ENCODE measurements around the gene NEGR1. TPM values are rescaled to one million over a fixed set of nuclear protein-coding genes. Genes with fewer than 3 reads are reported as not detected.

NEGR1 gene
- total RNA-seq, 1 donor from 2014 or later, result 13.4 TPM

DNA sequence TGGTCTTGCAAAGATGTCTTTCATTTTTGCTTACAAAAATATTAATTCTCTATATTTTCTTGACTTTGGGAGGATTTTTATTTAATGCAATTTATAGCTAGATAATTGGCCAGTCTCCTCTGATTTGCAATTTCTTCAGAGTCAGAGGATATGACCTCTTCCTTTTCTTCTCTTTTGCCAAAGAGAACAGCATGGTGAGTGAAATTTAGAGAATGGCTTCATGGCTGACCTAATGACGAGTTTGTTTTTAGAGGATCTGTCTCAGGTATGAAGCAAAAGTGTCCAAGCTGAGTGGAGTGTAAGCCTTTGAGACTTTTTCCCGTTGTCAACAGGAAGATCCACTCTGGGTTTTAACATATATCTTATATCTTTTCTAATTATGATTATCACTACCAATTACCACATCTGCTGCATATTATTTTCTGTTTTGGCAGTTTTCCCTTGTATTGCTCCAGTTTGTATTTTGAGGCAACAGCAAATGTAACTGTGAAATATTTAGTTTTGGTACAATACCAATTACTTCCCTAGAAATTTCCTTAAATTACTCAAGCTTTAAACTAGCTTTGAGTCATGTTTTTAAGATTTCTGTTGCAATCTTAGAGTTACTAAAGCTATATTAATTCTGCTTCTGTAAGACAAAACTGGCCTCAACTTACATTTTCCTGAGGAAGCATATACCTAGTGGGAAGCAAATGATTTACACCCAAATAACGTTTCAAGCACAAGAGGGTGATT is 868.7 kb downstream of the NEGR1 start:
- DNase-seq (ENCODE audit: low read depth), result no peak

DNA sequence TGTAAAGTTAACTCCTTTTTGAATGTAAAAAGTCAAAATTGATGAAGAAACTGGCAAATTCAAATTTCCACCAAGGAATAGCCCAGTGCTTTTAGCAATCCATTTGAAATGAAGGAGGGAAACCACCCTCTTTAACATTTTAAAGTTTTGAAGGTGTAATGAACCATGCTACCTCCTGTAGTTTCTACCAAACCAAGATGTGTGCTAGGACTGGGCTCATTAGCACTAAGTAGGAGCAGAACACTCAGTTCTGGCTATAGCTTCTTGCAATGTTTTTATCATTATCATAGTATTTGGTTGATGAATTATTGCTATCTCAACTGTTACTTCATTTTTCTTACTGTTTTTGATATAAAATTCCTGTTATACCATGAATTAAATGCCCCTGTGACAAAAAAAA is 882.3 kb downstream of the NEGR1 start:
- DNase-seq (ENCODE audit: low read depth), result no peak

DNA sequence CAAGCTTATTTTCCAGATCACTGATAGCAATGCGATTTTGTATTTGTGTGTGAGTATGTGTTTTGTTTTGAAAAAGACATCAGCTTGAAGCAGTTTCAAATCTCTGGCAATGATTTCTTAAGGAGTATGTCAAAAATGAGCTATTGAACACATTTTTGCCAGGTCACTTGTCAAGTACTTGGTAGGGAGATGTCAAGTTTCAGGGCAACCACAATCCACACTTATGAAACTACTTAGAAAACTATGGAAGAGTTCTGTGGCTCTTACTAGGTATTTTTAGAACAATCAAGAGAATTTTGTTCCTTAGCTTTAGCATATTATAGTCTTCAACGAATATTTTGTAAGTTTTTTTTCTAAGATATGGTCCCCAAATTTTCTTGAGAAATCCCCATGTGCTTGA is 882.7 kb downstream of the NEGR1 start:
- no peak for DNase-seq (ENCODE audit: low read depth)

DNA sequence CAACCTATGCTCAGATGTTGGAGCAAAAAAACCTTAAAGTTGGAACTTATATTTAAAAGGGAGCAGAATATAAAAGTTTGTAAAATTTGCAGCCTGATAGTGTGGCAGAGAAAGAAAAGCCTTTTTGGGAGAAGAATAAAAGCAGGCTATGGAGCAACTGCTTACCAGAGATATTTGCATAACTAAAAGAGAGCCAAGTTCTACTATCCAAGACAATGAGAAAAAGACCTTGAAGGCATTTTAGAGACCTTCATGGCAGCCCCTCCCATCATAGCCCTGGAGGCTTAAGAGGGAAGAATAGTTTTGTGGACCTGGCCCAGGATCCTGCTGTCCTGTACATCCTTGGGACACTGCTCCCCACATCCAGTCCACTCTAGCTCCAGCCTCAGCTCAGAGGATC is 889.0 kb downstream of the NEGR1 start:
- DNase-seq (ENCODE audit: low read depth), result no peak

DNA sequence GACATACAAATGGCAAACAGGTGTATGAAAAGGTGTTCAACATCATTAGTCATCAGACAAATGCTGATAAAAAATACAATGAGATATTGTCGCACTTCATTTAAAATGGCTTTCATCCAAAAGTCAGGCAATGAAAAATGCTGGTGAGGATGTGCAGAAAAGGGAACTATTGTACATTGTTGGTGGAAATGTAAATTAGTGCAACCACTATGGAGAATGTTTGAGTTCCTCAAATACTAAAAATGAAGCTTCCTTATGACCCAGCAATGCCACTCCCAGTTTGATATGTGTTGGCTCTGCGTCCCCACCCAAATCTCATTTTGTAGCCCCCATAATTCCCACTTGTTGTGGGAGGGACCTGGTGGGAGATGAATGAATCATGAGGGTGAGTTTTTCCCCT is 891.8 kb downstream of the NEGR1 start:
- no peak for DNase-seq (ENCODE audit: low read depth)

DNA sequence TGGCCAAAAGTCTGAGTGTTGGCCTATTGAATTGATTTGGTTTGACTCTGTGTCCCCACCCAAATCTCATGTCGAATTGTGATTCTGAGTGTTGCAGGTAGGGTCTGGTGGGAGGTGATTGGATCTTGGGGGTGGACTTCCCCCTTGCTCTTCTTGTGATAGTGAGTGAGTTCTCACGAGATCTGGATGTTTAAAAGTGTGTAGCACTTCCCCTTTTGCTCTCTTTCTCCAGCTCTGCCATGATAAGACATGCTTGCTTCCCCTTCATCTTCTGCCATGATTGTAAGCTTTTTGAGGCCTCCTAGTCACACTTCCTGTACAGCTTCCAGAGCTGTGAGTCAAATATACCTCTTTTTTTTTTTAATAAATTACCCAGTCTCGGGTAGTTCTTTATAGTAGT is 904.5 kb downstream of the NEGR1 start:
- no peak for DNase-seq (ENCODE audit: low read depth)

DNA sequence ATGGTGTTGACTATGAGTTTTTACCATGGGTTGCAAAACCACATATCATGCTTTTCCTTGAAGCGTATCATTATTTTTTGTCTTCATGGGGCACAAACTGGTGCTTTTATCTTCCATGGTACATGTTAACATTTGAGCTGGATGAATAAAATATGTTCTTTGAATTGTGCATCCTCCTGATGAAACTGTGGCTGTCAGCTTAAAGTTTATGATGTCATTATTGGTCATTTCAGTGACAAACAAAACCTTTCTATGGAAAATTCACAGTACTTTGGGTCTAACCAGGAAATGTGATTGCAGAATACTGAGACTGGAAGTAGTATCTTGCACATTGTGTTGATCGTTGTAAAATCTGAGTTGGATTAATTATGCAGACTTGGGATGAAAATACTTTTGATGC is 909.8 kb downstream of the NEGR1 start:
- no peak for DNase-seq (ENCODE audit: low read depth)

DNA sequence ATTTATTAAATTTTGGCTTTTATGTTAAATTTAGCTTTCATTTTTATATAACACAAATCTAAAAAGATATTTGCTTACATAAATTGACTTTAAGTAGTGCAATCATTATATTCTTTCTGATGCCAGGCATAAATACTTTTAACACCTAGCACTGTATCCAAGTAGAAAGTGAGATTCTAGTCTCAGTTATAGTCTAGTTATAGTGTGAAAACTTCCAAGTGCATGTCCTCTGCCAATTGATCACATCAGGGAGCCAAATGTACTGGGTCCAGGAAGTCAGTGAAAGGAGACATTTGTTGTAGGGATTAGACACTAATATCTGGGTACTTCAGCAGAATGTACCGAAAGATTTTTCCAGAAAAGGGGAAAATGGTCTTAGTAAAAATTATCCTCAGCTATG is 910.8 kb downstream of the NEGR1 start:
- no peak for DNase-seq (ENCODE audit: low read depth)

DNA sequence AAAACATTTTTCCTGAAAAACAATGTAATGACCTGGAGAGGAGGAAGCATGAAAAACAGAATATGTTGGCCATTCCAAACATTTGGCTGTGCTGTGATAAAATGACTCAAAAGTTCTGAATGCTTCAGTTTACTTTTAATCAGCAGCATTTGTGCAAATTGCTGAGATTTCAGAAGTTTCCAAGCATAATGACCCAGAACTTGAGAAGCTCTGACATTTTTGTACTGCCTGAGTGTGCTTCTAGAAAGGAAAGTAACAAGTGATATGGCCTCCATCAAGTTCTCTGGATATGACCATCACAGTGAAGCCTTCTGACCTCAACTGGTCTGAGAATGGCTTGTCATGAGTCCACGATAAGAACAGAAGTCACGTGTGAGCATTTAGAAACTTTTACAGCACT is 918.1 kb downstream of the NEGR1 start:
- no peak for DNase-seq (ENCODE audit: low read depth)

DNA sequence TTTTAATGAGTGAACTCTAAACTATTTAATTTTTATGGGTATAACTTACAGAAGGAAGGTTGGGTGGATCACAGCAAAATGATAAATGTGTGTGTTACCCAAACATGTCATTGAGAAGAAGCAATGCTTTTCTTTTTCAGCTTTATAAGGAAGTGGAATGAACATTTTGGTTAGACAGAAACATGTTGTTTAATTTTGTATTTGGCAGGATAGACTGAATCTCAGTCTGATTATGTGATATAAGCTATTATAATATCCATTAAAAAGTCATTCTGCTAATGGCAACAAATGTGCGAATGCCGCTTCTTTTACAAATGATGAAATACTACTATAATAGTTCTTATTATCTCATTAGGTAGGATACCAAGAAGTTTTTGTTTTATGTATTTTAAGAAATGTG is 919.6 kb downstream of the NEGR1 start:
- DNase-seq (ENCODE audit: low read depth), result no peak

DNA sequence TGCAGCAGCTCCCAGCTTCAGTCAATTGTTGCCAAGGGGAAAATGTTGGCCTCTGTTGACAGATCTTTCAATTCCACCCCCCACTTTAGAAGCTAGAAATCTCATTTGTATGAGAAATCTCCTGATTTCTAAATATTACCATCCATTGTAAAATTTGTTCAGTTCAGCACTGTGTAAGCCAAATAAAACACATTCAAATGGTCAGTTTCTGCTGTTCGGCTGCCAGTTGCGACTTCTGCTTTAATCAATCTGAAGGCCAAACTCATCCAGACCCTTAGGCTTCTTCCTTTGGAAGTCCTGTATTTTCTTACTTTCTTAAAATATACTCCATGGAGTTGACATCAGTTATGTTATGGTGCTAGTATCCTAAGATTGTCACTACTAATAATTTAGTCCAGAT is 920.3 kb downstream of the NEGR1 start:
- no peak for DNase-seq (ENCODE audit: low read depth)

DNA sequence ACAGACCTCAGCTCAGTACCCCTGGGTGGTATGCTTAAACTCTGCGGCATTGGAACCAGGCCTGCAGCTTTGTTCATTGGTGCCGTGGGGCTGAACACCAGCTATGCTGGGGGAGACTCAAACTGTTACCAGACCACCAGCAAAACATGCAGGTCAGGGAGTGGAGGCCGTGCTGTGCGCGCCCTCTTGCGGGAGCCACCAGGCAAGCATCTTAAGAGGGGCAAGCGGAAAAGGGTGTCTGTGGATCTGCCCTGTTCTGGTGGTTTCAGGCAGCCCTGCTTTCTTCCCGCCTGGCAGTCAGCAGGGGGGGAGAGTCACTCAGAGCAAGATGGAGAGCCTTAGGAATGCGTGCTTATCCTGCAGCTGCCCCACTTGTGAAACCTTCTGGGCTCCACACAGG is 924.6 kb downstream of the NEGR1 start:
- DNase-seq (ENCODE audit: low read depth), result no peak

DNA sequence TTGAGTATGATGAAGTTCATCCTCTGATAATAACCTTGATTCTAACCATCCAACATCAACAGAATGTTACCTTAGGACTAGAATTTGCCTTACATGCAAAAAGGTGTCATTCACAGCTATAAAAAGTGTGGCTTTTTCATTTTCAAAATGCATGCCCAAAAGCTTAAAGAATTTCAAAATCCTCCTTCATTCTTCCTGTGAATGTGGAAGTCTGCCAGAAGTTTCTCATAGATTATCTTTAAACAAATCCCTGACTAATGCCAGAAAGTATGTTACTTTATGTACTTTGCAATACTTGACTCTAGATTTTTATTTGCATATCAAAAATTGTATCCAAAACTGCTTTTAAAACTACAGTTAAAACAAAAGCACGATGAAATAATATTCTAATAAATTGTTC is 930.9 kb downstream of the NEGR1 start:
- no peak for DNase-seq (ENCODE audit: low read depth)

DNA sequence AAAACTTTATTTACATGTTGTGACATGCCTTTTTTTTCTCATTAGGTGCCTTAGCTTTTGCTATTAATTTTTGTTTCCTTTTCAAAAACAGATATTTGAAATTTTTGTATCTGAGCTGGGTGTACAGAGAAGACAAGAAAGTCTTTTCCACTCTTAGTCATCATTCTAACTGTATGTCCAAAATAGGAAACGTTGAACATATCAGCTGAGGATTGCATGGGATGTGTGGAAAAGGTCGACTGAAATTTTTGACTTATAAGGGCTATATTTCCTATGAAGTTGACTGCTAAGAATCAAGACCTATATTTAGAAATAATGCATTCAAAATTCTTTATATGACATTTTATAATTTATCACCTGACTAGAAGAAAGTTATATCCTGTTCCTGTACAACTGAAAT is 931.5 kb downstream of the NEGR1 start:
- DNase-seq (ENCODE audit: low read depth), result no peak

DNA sequence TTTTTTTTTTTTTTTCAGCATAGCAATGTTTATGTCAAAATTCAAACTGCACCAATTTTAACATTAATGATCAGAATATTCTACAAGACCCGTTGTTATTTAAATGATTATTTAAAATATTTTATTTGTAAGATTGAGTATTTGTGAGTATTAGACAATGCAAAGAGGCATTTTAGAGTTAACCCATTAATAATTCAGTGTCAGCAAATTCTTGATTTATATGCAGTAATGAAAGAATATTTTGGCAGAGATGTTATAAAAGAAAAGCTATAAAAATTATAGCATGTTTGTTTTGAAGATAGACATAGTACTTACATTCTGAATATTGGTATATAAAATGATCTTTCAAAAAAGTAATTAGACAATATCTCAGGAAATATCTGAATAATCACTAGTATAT is 932.0 kb downstream of the NEGR1 start:
- no peak for DNase-seq (ENCODE audit: low read depth)
